HG02852 (cell line): Measurements from ENCODE around the gene RPL35.

Source experiments
- ATAC-seq: cut with Tn5 transposase; IDR thresholded peaks from one replicate; pipeline ENCODE4 v1.9.1; 2021; ENCODE audit warnings: mild to moderate bottlenecking, moderate library complexity; ENCODE audit not compliant: unreplicated experiment

RPL35 gene

GRCh38 chr9:124861342-124862229, at the start of gene RPL35, which contains the start of gene ARPC5L:
TSS of gene RPL35 (minus strand) at chr9:124861957. CDS start at chr9:124861912, 45 bp downstream.
TSS of gene ARPC5L (plus strand) at chr9:124862130. CDS start at chr9:124869291, 7,161 bp downstream.
- ATAC-seq, result peak; percentile 83

GRCh38 chr9:124908098-124908497, 46.3 kb upstream of the RPL35 start:
- no peak for ATAC-seq

GRCh38 chr9:124906966-124907365, 45.2 kb upstream of the RPL35 start:
- no peak for ATAC-seq

GRCh38 chr9:124899845-124900244, 38.1 kb upstream of the RPL35 start:
- no peak for ATAC-seq

GRCh38 chr9:124897570-124898460, 36.1 kb upstream of the RPL35 start:
- ATAC-seq, result no peak

- ATAC-seq, result no peak
Observed at GRCh38 chr9:124894741-124895170, 33.0 kb upstream of the RPL35 start.

GRCh38 chr9:124894035-124894740, 32.4 kb upstream of the RPL35 start:
- no peak for ATAC-seq

GRCh38 chr9:124890179-124890578, 28.4 kb upstream of the RPL35 start:
- ATAC-seq, result no peak

GRCh38 chr9:124889006-124889405, 27.2 kb upstream of the RPL35 start:
- ATAC-seq, result no peak

GRCh38 chr9:124887832-124888231, 26.1 kb upstream of the RPL35 start:
- ATAC-seq, result no peak

GRCh38 chr9:124886866-124887492, 25.2 kb upstream of the RPL35 start:
- no peak for ATAC-seq

- no peak for ATAC-seq
Observed at GRCh38 chr9:124886461-124886860, 24.7 kb upstream of the RPL35 start.

- ATAC-seq, result no peak
Observed at GRCh38 chr9:124885551-124885950, 23.8 kb upstream of the RPL35 start.

- ATAC-seq, result no peak
Observed at GRCh38 chr9:124884376-124884775, 22.6 kb upstream of the RPL35 start.

GRCh38 chr9:124882231-124882630, 20.5 kb upstream of the RPL35 start:
- no peak for ATAC-seq

- ATAC-seq, result no peak
Observed at GRCh38 chr9:124881138-124881743, 19.5 kb upstream of the RPL35 start.

- ATAC-seq, result no peak
Observed at GRCh38 chr9:124880501-124880900, 18.7 kb upstream of the RPL35 start.

GRCh38 chr9:124879226-124879625, 17.5 kb upstream of the RPL35 start:
- ATAC-seq, result no peak

GRCh38 chr9:124878518-124878917, 16.8 kb upstream of the RPL35 start:
- ATAC-seq, result no peak

GRCh38 chr9:124878021-124878420, 16.3 kb upstream of the RPL35 start:
- ATAC-seq, result no peak
